RPMI8226 (cell line): Measurements from ENCODE around the gene SF3A1.

Experiments
- DNase-seq: peaks from one replicate; pipeline ENCODE4 v3.0.0-alpha.2; 2015

Gene SF3A1

GRCh38 chr22:30285176-30285845 is 71.4 kb downstream of the SF3A1 start:
- no peak for DNase-seq

GRCh38 chr22:30284666-30285065 is 72.0 kb downstream of the SF3A1 start:
- DNase-seq: no peak

GRCh38 chr22:30284172-30284571 is 72.5 kb downstream of the SF3A1 start:
- DNase-seq: no peak

- no peak for DNase-seq
These were observed 73.4 kb downstream of the SF3A1 start for GRCh38 chr22:30283342-30283741.

GRCh38 chr22:30282616-30283046 is 74.1 kb downstream of the SF3A1 start:
- no peak for DNase-seq
